Endothelial cell of umbilical vein (primary cell): ENCODE results near the gene HSCB.
"Not testable (repeated sequence)": the region's sequence is repeated elsewhere in the genome, so short reads cannot be mapped to it uniquely, and the experiment has no call there.

Experiments used
- GATA2 ChIP-seq: IDR thresholded peaks from 2 replicates; pipeline ENCODE4 v1.7.0; 2011; ENCODE audit warnings: low read depth, mild to moderate bottlenecking, moderate library complexity, mixed read lengths, low read length; ENCODE audit not compliant: insufficient read length, insufficient read depth
- JUN ChIP-seq: IDR thresholded peaks from 2 replicates; pipeline ENCODE4 v1.6.1; 2011; ENCODE audit warnings: borderline replicate concordance, low read depth; ENCODE audit not compliant: insufficient read length, insufficient read depth
- POLR2AphosphoS5 ChIP-seq: IDR thresholded peaks from 2 replicates; pipeline ENCODE4 v1.6.1; 2012; ENCODE audit warnings: low read depth, mild to moderate bottlenecking, control low read depth, low read length, moderate library complexity; ENCODE audit not compliant: insufficient read depth
- TF ChIP-seq, protein P1 (sequence below), 2 donors: IDR thresholded peaks; 1 replicate in 1 of 2; 2 replicates in 1 of 2; pipeline ENCODE4 v1.5.1; 2011; ENCODE audit warnings: low read length in 2 of 2, mild to moderate bottlenecking in 2 of 2, moderate library complexity in 2 of 2, control low read depth in 1 of 2, inconsistent platforms in 1 of 2, low read depth in 1 of 2; ENCODE audit not compliant: insufficient read depth in 1 of 2; ENCODE audit errors: extremely low read depth in 1 of 2

DNA sequence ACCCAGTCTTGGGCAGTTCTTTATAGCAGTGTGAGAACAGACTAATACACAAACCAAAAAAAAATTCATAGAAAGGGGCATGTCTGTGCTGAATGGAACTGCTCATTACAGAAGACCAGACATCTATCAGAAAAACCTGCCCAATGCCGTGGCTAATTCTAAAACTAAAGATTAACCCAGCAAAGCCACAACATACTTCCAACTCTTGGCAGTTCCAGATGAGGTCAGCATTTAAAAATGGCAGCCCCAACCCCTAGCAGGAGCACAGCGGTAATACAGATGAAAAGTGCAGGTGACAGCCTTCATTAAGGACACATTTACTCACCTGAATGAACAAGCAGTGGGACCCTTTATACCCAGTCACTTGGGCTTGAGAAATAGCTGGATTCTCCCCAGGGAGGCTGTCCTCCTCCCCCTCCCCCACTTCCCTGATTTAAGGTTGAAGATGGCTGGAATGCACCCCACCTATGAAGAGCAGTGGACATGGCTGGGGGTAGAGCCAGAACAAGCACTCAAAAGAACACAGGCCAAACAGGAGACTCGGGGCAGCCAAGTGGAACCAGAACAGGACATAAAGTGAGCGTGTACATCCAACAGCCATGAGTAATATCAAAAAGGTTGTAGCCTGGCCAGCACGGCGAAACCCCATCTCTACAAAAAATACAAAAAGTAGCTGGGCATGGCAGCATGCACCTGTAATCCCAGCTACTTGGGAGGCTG lies 48.6 kb upstream of the HSCB start:
- TF ChIP-seq, protein P1, sequence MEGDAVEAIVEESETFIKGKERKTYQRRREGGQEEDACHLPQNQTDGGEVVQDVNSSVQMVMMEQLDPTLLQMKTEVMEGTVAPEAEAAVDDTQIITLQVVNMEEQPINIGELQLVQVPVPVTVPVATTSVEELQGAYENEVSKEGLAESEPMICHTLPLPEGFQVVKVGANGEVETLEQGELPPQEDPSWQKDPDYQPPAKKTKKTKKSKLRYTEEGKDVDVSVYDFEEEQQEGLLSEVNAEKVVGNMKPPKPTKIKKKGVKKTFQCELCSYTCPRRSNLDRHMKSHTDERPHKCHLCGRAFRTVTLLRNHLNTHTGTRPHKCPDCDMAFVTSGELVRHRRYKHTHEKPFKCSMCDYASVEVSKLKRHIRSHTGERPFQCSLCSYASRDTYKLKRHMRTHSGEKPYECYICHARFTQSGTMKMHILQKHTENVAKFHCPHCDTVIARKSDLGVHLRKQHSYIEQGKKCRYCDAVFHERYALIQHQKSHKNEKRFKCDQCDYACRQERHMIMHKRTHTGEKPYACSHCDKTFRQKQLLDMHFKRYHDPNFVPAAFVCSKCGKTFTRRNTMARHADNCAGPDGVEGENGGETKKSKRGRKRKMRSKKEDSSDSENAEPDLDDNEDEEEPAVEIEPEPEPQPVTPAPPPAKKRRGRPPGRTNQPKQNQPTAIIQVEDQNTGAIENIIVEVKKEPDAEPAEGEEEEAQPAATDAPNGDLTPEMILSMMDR (IDR thresholded peaks at IDR 0.05; ENCODE audit: extremely low read depth in 1 of 2, insufficient read depth in 1 of 2, low read depth in 1 of 2, low read length in 2 of 2), result not testable (repeated sequence)
- TF ChIP-seq GATA2, POLR2AphosphoS5, JUN: not testable (repeated sequence)
